Right lobe of liver (tissue), 4 donors: ENCODE results near the gene LIPJ.

Experiments used
- CTCF ChIP-seq, 4 donors: fragments of 200-600 bp in 3 of 4; fragments of 450-650 bp in 1 of 4; IDR thresholded peaks; one replicate each; pipeline versions ENCODE4 v1.5.1 to v1.8.0; 2016 to 2022; ENCODE audit warnings: antibody characterized with exemption in 4 of 4, mild to moderate bottlenecking in 2 of 4
- POLR2A ChIP-seq: fragments of 450-650 bp; IDR thresholded peaks from one replicate; pipeline ENCODE4 v1.6.1; 2017; ENCODE audit warnings: antibody characterized with exemption, mild to moderate bottlenecking
- donor health status: DM: no; HTN: no; CAD: no.
- donor health status: DM: no; HTN: no; CAD: no.
- donor health status: DM: no; HTN: yes; CAD: no.

- TF ChIP-seq POLR2A (no peak), CTCF (IDR thresholded peaks at IDR 0.05) (no peak)
These were observed 11.5 kb downstream of the LIPJ start for GRCh38 chr10:88598055-88598454.
